Fibroblast of skin of back (primary cell): Measurements from ENCODE around the gene OCEL1.
A peak's percentile ranks its signal among the peaks of the same experiment; 100 is the strongest.

ENCODE experiments used
- DNase-seq: peaks from one replicate; pipeline ENCODE4 v3.0.0-alpha.2; 2013

Gene OCEL1

GRCh38 chr19:17240826-17241399, 14.9 kb downstream of the OCEL1 start:
- DNase-seq, result no peak

- no peak for DNase-seq
These were observed 16.6 kb downstream of the OCEL1 start for GRCh38 chr19:17242431-17243208.

- no peak for DNase-seq
These were observed 17.3 kb downstream of the OCEL1 start for GRCh38 chr19:17243211-17243829.

GRCh38 chr19:17243830-17244617, 18.0 kb downstream of the OCEL1 start:
- DNase-seq, result peak; percentile 52

GRCh38 chr19:17244618-17245534, 18.9 kb downstream of the OCEL1 start:
- no peak for DNase-seq

GRCh38 chr19:17245535-17245984, 19.5 kb downstream of the OCEL1 start, which contains the start of gene NR2F6:
Gene NR2F6, minus strand, starts transcription at chr19:17245919. Its CDS starts 699 bp downstream, at chr19:17245220.
- no peak for DNase-seq

GRCh38 chr19:17246681-17247425, 20.8 kb downstream of the OCEL1 start:
- DNase-seq, result no peak

- DNase-seq, result no peak
These were observed 22.2 kb downstream of the OCEL1 start for GRCh38 chr19:17248011-17248776.

- DNase-seq, result no peak
These were observed 24.0 kb downstream of the OCEL1 start for GRCh38 chr19:17249887-17250548.

GRCh38 chr19:17254636-17255035, 28.6 kb downstream of the OCEL1 start:
- DNase-seq, result no peak

GRCh38 chr19:17255150-17255621, 29.2 kb downstream of the OCEL1 start:
- DNase-seq, result no peak

GRCh38 chr19:17256130-17256529, 30.1 kb downstream of the OCEL1 start:
- DNase-seq, result no peak

- DNase-seq, result no peak
These were observed 33.2 kb downstream of the OCEL1 start for GRCh38 chr19:17259118-17259780.

GRCh38 chr19:17259934-17260333, 33.9 kb downstream of the OCEL1 start:
- no peak for DNase-seq

- DNase-seq, result peak; percentile 64
These were observed 34.9 kb downstream of the OCEL1 start for GRCh38 chr19:17260842-17261325.

GRCh38 chr19:17262557-17262956, 36.5 kb downstream of the OCEL1 start:
- no peak for DNase-seq

- no peak for DNase-seq
These were observed 38.0 kb downstream of the OCEL1 start for GRCh38 chr19:17263712-17264640.

GRCh38 chr19:17264641-17264979, 38.6 kb downstream of the OCEL1 start, which contains the start of gene USHBP1:
Gene USHBP1, minus strand, starts transcription at chr19:17264745. Its CDS starts 446 bp downstream, at chr19:17264299.
- no peak for DNase-seq
